ENCODE results near the gene ZNF273.
"Not testable (repeated sequence)": the region's sequence is repeated elsewhere in the genome, so short reads cannot be mapped to it uniquely, and the experiment has no call there.

ZNF273 gene

GRCh38 chr7:64938540-64938939, 35.5 kb downstream of the ZNF273 start:
- no peak for TF ChIP-seq EZH2 (IDR thresholded peaks at IDR 0.05; ENCODE audit: borderline replicate concordance, low read length)
- no peak for TF ChIP-seq CTCF (IDR thresholded peaks at IDR 0.05; ENCODE audit: low read length)
- H3F3A ChIP-seq (ENCODE audit: insufficient read depth, low read length), result peaks cover 5% of the 10 kb centered on the region; the same call in 1 of the 2 replicates
- H3K4me2 ChIP-seq (ENCODE audit: low read length), result no peak overlapping the region
- no peaks in the 10 kb centered on the region for H3K9me2 ChIP-seq (ENCODE audit: low read depth, low read length)
- H2AFZ ChIP-seq (ENCODE audit: low read length), result no peak overlapping the region
- no peaks in the 10 kb centered on the region for H3K36me3 ChIP-seq (ENCODE audit: insufficient read depth, low read length)
- H3K79me2 ChIP-seq (ENCODE audit: insufficient read depth, low read length), result no peaks in the 10 kb centered on the region
- no peaks in the 10 kb centered on the region for H4K20me1 ChIP-seq (ENCODE audit: insufficient read depth, low read length)
- no peak overlapping the region for H3K27ac ChIP-seq (ENCODE audit: low read depth, low read length, poor library complexity, severe bottlenecking)
- peaks cover 22% of the 10 kb centered on the region; the same call in 1 of the 2 replicates for H3K9me3 ChIP-seq (ENCODE audit: low read length)
- no peaks in the 10 kb centered on the region for H3K27me3 ChIP-seq (ENCODE audit: insufficient read depth, low read length)
- no peaks in the 10 kb centered on the region for H3K4me1 ChIP-seq (ENCODE audit: insufficient read depth, low read length, severe bottlenecking)
- H3K4me3 ChIP-seq (ENCODE audit: low read depth, low read length, poor library complexity, severe bottlenecking), result no peak overlapping the region
- H3K9ac ChIP-seq (ENCODE audit: low read length), result no peak overlapping the region

- not testable (repeated sequence) for H2AFZ ChIP-seq (ENCODE audit: low read length); H3K79me2 ChIP-seq (ENCODE audit: insufficient read depth, low read length); H3K36me3 ChIP-seq (ENCODE audit: insufficient read depth, low read length); H3K9me2 ChIP-seq (ENCODE audit: low read depth, low read length); H3K27ac ChIP-seq (ENCODE audit: low read depth, low read length, poor library complexity, severe bottlenecking); H3K9ac ChIP-seq (ENCODE audit: low read length); H3K4me3 ChIP-seq (ENCODE audit: low read depth, low read length, poor library complexity, severe bottlenecking); H3K27me3 ChIP-seq (ENCODE audit: insufficient read depth, low read length); H3K4me2 ChIP-seq (ENCODE audit: low read length); H4K20me1 ChIP-seq (ENCODE audit: insufficient read depth, low read length); H3K4me1 ChIP-seq (ENCODE audit: insufficient read depth, low read length, severe bottlenecking); H3F3A ChIP-seq (ENCODE audit: insufficient read depth, low read length)
- H3K9me3 ChIP-seq (ENCODE audit: low read length), result peaks cover 11% of the 10 kb centered on the region; the same call in 1 of the 2 replicates
Measured at GRCh38 chr7:64940021-64940420, 36.9 kb downstream of the ZNF273 start.

- not testable (repeated sequence) for H3K36me3 ChIP-seq (ENCODE audit: insufficient read depth, low read length); H3K27me3 ChIP-seq (ENCODE audit: insufficient read depth, low read length); H2AFZ ChIP-seq (ENCODE audit: low read length); H3K9me2 ChIP-seq (ENCODE audit: low read depth, low read length); H3K4me1 ChIP-seq (ENCODE audit: insufficient read depth, low read length, severe bottlenecking); H3K4me2 ChIP-seq (ENCODE audit: low read length); H4K20me1 ChIP-seq (ENCODE audit: insufficient read depth, low read length); H3K9ac ChIP-seq (ENCODE audit: low read length); H3K79me2 ChIP-seq (ENCODE audit: insufficient read depth, low read length); H3K9me3 ChIP-seq (ENCODE audit: low read length); H3K4me3 ChIP-seq (ENCODE audit: low read depth, low read length, poor library complexity, severe bottlenecking); H3F3A ChIP-seq (ENCODE audit: insufficient read depth, low read length); H3K27ac ChIP-seq (ENCODE audit: low read depth, low read length, poor library complexity, severe bottlenecking)
Measured at GRCh38 chr7:64944667-64945502, 41.8 kb downstream of the ZNF273 start.

GRCh38 chr7:64945503-64946175, 42.6 kb downstream of the ZNF273 start:
- Histone ChIP-seq H3K36me3 (ENCODE audit: insufficient read depth, low read length) (no peaks in the 10 kb centered on the region), H3K4me1 (ENCODE audit: insufficient read depth, low read length, severe bottlenecking) (no peaks in the 10 kb centered on the region), H3K27ac (ENCODE audit: low read depth, low read length, poor library complexity, severe bottlenecking) (no peak overlapping the region), H3K9me3 (ENCODE audit: low read length) (no peaks in the 10 kb centered on the region), H3K27me3 (ENCODE audit: insufficient read depth, low read length) (no peaks in the 10 kb centered on the region), H2AFZ (ENCODE audit: low read length) (no peak overlapping the region), H3K9me2 (ENCODE audit: low read depth, low read length) (no peaks in the 10 kb centered on the region), H3F3A (ENCODE audit: insufficient read depth, low read length) (no peaks in the 10 kb centered on the region), H4K20me1 (ENCODE audit: insufficient read depth, low read length) (no peaks in the 10 kb centered on the region), H3K79me2 (ENCODE audit: insufficient read depth, low read length) (no peaks in the 10 kb centered on the region), H3K4me2 (ENCODE audit: low read length) (no peak overlapping the region), H3K4me3 (ENCODE audit: low read depth, low read length, poor library complexity, severe bottlenecking) (no peak overlapping the region), H3K9ac (ENCODE audit: low read length) (no peak overlapping the region)
- no peak for TF ChIP-seq EZH2 (IDR thresholded peaks at IDR 0.05; ENCODE audit: borderline replicate concordance, low read length)
- TF ChIP-seq CTCF (IDR thresholded peaks at IDR 0.05; ENCODE audit: low read length), result no peak
